Ishikawa (cell line): Measurements from ENCODE around the gene ZWINT.

ENCODE experiments used
- CEBPB ChIP-seq: IDR thresholded peaks from 2 replicates; pipeline ENCODE4 v1.6.1; 2012
- CREB1 ChIP-seq: IDR thresholded peaks from 2 replicates; pipeline ENCODE4 v1.6.1; 2012; ENCODE audit warnings: low read depth
- EGR1 ChIP-seq: IDR thresholded peaks from 2 replicates; pipeline ENCODE4 v1.6.1; 2012
- EP300 ChIP-seq: IDR thresholded peaks from 2 replicates; pipeline ENCODE4 v1.6.1; 2012; ENCODE audit warnings: borderline replicate concordance
- FOXM1 ChIP-seq: IDR thresholded peaks from 2 replicates; pipeline ENCODE4 v1.6.1; 2012; ENCODE audit warnings: low read depth, borderline replicate concordance
- NFIC ChIP-seq: IDR thresholded peaks from 2 replicates; pipeline ENCODE4 v1.6.1; 2012
- RAD21 ChIP-seq: IDR thresholded peaks from 2 replicates; pipeline ENCODE4 v1.6.1; 2012; ENCODE audit warnings: low read depth
- TAF1 ChIP-seq: IDR thresholded peaks from 2 replicates; pipeline ENCODE4 v1.6.1; 2012; ENCODE audit warnings: low read depth, mild to moderate bottlenecking
- TCF12 ChIP-seq: IDR thresholded peaks from 2 replicates; pipeline ENCODE4 v1.6.1; 2012; ENCODE audit warnings: low read depth
- YY1 ChIP-seq: IDR thresholded peaks from 2 replicates; pipeline ENCODE4 v1.6.1; 2012; ENCODE audit warnings: low read depth
- ZBTB7A ChIP-seq: IDR thresholded peaks from 2 replicates; pipeline ENCODE4 v1.6.1; 2012; ENCODE audit warnings: low read depth
- TF ChIP-seq, protein P1 (sequence below): IDR thresholded peaks from 2 replicates; pipeline ENCODE4 v1.6.1; 2012
- TF ChIP-seq, protein P2 (sequence below): IDR thresholded peaks from 2 replicates; pipeline ENCODE4 v1.6.1; 2012; ENCODE audit warnings: low read depth, mild to moderate bottlenecking
- TF ChIP-seq, protein P3 (sequence below): IDR thresholded peaks from 2 replicates; pipeline ENCODE4 v1.6.1; 2012

DNA sequence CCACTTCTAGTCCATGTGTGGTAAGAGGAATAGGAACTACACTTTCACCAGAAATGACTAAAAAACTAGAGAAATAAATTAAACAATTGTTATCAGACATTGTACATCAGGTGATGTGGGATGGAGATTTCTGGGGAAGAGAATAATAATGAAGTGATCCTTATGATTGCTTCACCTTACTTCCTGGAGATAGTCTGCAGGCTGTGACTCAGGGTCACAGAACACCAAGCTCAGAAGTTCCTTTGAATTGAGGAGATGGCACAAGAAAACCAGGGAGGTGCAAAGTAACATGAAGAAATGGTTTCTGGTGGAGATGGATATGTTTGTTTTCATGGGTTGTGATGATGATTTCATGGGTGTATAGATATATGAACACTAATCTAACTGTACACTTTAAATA lies 44.5 kb downstream of the ZWINT start:
- TF ChIP-seq RAD21 (no peak), EP300 (no peak), TAF1 (no peak), CREB1 (no peak), YY1 (no peak), EGR1 (no peak), CEBPB (no peak), ZBTB7A (no peak), FOXM1 (no peak), NFIC (no peak), TCF12 (no peak)
- TF ChIP-seq, protein P1, sequence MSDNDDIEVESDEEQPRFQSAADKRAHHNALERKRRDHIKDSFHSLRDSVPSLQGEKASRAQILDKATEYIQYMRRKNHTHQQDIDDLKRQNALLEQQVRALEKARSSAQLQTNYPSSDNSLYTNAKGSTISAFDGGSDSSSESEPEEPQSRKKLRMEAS: no peak
- TF ChIP-seq, protein P2, sequence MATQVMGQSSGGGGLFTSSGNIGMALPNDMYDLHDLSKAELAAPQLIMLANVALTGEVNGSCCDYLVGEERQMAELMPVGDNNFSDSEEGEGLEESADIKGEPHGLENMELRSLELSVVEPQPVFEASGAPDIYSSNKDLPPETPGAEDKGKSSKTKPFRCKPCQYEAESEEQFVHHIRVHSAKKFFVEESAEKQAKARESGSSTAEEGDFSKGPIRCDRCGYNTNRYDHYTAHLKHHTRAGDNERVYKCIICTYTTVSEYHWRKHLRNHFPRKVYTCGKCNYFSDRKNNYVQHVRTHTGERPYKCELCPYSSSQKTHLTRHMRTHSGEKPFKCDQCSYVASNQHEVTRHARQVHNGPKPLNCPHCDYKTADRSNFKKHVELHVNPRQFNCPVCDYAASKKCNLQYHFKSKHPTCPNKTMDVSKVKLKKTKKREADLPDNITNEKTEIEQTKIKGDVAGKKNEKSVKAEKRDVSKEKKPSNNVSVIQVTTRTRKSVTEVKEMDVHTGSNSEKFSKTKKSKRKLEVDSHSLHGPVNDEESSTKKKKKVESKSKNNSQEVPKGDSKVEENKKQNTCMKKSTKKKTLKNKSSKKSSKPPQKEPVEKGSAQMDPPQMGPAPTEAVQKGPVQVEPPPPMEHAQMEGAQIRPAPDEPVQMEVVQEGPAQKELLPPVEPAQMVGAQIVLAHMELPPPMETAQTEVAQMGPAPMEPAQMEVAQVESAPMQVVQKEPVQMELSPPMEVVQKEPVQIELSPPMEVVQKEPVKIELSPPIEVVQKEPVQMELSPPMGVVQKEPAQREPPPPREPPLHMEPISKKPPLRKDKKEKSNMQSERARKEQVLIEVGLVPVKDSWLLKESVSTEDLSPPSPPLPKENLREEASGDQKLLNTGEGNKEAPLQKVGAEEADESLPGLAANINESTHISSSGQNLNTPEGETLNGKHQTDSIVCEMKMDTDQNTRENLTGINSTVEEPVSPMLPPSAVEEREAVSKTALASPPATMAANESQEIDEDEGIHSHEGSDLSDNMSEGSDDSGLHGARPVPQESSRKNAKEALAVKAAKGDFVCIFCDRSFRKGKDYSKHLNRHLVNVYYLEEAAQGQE: no peak
- TF ChIP-seq, protein P3, sequence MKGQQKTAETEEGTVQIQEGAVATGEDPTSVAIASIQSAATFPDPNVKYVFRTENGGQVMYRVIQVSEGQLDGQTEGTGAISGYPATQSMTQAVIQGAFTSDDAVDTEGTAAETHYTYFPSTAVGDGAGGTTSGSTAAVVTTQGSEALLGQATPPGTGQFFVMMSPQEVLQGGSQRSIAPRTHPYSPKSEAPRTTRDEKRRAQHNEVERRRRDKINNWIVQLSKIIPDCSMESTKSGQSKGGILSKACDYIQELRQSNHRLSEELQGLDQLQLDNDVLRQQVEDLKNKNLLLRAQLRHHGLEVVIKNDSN: no peak
